Tibial nerve (tissue), 4 donors: ENCODE measurements around the gene SULT1C4.

Experiments used
- CTCF ChIP-seq, 5 experiments: fragments of 200-600 bp in 3 of 5; fragments of 450-650 bp in 2 of 5; sonication (generic) in 3 of 5; IDR thresholded peaks; one replicate each; pipeline ENCODE4 v1.5.1; 2016 to 2019; ENCODE audit warnings: antibody characterized with exemption in 5 of 5, mild to moderate bottlenecking in 3 of 5, moderate library complexity in 2 of 5
- EP300 ChIP-seq, 2 donors: sonication (generic); formaldehyde crosslinking; IDR thresholded peaks; one replicate each; pipeline ENCODE4 v1.6.1; 2017; ENCODE audit warnings: antibody characterized with exemption in 2 of 2, mild to moderate bottlenecking in 1 of 2

GRCh38 chr2:108393197-108393596, 15.4 kb downstream of the SULT1C4 start:
- TF ChIP-seq EP300 (IDR thresholded peaks at IDR 0.05) (no peak), CTCF (IDR thresholded peaks at IDR 0.05) (no peak)
